PFSK-1 (cell line): ENCODE measurements around the gene CRADD.
A peak's percentile ranks its signal among the peaks of the same experiment; 100 is the strongest.

ENCODE experiments used
- FOXP2 ChIP-seq: optimal IDR thresholded peaks from 2 replicates; pipeline ENCODE3; 2011; ENCODE audit warnings: borderline replicate concordance, control low read depth, inconsistent platforms; ENCODE audit not compliant: insufficient read depth; ENCODE audit errors: extremely low read length, extremely low read depth
- POLR2AphosphoS5 ChIP-seq: IDR thresholded peaks from 2 replicates; pipeline ENCODE4 v1.6.1; 2012; ENCODE audit warnings: low read depth, mild to moderate bottlenecking, control low read depth, low read length, moderate library complexity
- SIN3A ChIP-seq: IDR thresholded peaks from 2 replicates; pipeline ENCODE4 v1.6.1; 2012; ENCODE audit warnings: mild to moderate bottlenecking, low read length, moderate library complexity, borderline replicate concordance; ENCODE audit not compliant: insufficient read depth
- TAF1 ChIP-seq: IDR thresholded peaks from 2 replicates; pipeline ENCODE4 v1.6.1; 2012; ENCODE audit warnings: low read length, control low read depth, borderline replicate concordance; ENCODE audit not compliant: insufficient read depth
- TF ChIP-seq, protein P1 (sequence below), 2 experiments: IDR thresholded peaks; 2 replicates each; pipeline versions ENCODE4 v1.6.1 to v1.8.0; 2011 to 2012; ENCODE audit warnings: low read depth in 2 of 2, low read length in 2 of 2, control low read depth in 1 of 2, inconsistent platforms in 1 of 2, mild to moderate bottlenecking in 1 of 2, moderate library complexity in 1 of 2; ENCODE audit not compliant: insufficient read depth in 1 of 2

Gene CRADD

DNA sequence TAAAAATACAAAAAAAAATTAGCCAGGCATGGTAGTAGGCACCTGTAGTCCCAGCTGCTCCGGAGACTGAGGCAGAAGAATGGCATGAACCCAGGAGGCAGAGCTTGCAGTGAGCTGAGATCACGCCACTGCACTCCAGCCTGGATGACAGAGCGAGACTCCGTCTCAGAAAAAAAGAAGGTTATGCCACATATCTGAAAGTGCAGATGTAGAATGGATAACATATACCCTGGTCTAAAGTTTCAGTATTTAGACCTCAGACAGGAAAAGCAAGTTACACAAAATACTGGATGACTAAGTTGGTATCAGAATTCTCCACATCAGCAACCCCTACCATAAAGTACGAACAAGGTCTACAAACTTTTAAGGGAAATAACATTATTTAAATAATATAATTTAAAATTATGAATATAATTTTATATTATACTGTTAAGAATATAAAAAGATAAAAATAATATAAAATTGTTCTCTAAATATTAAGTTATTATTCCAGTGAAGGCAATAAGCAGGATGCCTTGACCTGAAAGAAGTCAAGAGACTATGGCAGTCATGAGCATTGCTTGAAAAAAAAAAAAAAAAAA lies 169.9 kb downstream of the CRADD start:
- TF ChIP-seq, protein P1, sequence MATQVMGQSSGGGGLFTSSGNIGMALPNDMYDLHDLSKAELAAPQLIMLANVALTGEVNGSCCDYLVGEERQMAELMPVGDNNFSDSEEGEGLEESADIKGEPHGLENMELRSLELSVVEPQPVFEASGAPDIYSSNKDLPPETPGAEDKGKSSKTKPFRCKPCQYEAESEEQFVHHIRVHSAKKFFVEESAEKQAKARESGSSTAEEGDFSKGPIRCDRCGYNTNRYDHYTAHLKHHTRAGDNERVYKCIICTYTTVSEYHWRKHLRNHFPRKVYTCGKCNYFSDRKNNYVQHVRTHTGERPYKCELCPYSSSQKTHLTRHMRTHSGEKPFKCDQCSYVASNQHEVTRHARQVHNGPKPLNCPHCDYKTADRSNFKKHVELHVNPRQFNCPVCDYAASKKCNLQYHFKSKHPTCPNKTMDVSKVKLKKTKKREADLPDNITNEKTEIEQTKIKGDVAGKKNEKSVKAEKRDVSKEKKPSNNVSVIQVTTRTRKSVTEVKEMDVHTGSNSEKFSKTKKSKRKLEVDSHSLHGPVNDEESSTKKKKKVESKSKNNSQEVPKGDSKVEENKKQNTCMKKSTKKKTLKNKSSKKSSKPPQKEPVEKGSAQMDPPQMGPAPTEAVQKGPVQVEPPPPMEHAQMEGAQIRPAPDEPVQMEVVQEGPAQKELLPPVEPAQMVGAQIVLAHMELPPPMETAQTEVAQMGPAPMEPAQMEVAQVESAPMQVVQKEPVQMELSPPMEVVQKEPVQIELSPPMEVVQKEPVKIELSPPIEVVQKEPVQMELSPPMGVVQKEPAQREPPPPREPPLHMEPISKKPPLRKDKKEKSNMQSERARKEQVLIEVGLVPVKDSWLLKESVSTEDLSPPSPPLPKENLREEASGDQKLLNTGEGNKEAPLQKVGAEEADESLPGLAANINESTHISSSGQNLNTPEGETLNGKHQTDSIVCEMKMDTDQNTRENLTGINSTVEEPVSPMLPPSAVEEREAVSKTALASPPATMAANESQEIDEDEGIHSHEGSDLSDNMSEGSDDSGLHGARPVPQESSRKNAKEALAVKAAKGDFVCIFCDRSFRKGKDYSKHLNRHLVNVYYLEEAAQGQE (IDR thresholded peaks at IDR 0.05; ENCODE audit: insufficient read depth in 1 of 2, low read depth in 2 of 2, low read length in 2 of 2) = no peak
- no peak for TF ChIP-seq POLR2AphosphoS5
- no peak for TF ChIP-seq SIN3A
- TF ChIP-seq TAF1 = no peak
- no peak for TF ChIP-seq FOXP2

DNA sequence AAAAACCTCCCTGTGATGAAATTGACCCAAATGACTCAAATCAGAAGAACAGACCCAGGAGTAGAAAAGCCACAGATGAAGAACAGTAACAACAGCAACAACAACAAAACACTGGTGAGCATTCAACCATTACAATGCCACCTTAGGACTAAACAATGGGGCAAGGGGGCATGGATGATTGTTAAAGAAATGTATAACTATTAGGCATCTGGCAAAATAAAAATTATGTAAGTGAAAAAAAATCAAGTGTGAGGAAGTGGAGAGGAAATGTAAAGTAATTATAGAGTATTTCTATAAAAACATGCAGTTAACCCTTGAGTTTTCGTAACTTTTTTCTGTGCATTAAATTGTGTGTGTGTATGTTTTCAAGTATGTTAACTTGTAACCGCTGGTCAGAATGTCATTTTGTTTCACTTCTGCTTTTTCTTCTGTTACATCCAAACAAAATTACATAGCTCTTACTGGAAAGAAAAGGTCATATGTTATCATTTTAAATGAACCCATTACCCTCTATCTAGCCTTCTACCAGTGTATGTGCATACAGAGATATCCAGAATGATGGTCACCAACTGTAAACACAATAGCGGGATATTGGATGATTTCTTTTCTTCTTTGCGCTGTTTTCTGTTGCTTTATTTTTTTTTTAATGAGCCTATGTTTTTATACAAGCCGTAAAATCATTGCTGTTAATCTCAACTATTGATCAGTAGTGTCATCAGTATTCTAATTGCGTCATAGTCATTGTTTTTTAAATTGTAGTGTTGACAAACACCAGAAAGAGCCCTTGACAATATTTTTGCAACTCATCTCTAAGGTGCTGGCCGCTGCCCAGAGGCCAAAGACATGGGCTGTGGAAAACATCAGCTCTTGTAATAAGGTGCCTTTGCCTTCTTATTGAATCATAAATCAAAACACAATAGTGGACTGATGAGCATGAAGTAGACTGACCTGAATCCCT lies 170.6 kb downstream of the CRADD start:
- TF ChIP-seq POLR2AphosphoS5 = no peak
- no peak for TF ChIP-seq TAF1
- TF ChIP-seq, protein P1 (IDR thresholded peaks at IDR 0.05; ENCODE audit: insufficient read depth in 1 of 2, low read depth in 2 of 2, low read length in 2 of 2) = no peak
- no peak for TF ChIP-seq FOXP2
- TF ChIP-seq SIN3A = no peak

DNA sequence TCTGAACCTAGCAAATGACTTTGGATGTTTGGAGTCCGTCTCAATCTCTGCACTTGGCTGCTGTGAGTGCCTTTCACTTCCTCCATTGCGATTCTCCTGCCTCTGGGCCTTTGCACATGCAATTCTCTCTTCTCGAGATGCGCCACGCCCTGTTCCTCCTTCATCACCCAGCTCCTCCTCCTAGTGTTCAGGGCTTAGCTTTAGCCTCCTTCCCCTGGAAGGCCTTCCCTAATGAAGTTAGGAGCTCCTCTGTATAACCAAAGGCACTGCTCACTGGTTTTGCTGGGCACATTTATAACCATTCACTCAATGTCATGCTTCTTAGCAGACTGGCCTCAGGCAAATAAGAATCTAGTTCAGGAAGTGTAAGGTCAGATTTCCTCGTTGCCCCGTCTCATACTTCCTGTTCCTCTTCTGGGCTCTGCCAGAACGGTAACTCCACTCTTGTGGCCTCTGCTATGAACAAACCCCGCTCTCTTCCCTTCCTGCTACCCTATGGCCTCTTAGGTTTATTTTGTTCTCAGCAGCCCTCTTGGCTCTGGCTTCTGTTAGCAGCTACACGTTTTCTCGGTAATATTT lies 171.4 kb downstream of the CRADD start:
- TF ChIP-seq SIN3A (no peak; the same call in 1 of the 2 replicates), TAF1 (peak; percentile 55; the same call in 1 of the 2 replicates), POLR2AphosphoS5 (no peak), FOXP2 (no peak)
- TF ChIP-seq, protein P1 (IDR thresholded peaks at IDR 0.05; ENCODE audit: insufficient read depth in 1 of 2, low read depth in 2 of 2, low read length in 2 of 2) = 0 out of 4 replicates have a peak, but pooled peaks of 1 of the 2 experiments have one; percentile 18

DNA sequence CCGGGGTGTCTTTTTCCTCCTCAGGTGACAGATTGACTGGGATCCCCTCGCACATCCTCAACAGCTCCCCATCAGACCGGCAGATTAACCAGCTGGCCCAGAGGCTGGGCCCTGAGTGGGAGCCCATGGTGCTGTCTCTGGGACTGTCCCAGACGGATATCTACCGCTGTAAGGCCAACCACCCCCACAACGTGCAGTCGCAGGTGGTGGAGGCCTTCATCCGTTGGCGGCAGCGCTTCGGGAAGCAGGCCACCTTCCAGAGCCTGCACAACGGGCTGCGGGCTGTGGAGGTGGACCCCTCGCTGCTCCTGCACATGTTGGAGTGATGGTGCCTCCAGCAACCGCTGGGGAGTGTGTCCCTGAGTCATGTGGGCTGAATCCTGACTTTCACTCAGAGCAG lies 172.8 kb downstream of the CRADD start:
- TF ChIP-seq SIN3A (no peak), TAF1 (no peak), POLR2AphosphoS5 (no peak), FOXP2 (no peak)
- TF ChIP-seq, protein P1 (IDR thresholded peaks at IDR 0.05; ENCODE audit: insufficient read depth in 1 of 2, low read depth in 2 of 2, low read length in 2 of 2) = no peak
